Measurements from ENCODE around the gene YTHDF1. TPM values are rescaled to one million over a fixed set of nuclear protein-coding genes. Genes with fewer than 3 reads are reported as not detected.

The YTHDF1 gene
- total RNA-seq, 4 donors from 2014 or later: 17.9 to 32.1 (median 29.7) TPM

DNA sequence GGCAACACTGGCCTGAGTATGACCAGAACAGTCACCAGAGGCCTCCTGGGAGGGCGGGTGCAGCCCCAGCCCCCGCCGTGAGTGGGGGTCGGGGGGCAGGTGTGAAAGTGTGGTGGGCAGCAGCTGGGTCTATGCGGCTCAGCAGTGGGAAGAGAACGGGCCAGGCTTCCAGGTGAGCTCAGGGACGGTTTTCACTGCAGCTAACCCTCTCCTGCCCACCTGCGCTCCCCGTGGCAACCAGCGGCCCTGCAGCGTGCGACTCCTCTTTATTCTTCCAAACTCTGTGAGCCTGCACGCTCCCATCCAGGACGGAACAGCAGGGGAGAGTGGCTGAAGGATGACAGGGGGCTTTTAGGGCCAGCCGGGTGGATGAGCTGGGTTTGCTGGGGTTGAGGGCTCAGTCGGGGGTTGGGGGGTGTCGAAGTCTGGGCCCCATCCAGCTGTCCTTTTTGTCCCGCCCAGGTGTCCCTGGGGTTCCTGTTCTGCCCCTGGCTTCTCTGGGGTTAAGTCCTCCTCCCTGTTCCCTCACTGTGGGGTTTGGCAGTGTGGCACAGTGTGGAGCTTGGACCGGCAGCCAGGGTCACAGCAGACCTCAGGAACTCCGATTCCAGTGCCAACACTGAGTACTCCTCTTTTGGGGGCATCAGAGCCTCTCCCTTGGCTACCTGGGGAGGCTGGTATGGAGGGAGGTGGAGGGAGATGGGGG, 18.9 kb upstream of the YTHDF1 start:
- Histone ChIP-seq H3K27ac (replicated peaks in 1 of 4) (no peak overlapping the region), H3K4me3 (no peak overlapping the region), H3K36me3 (no peaks in the 10 kb centered on the region), H3K27me3 (peaks cover 0 to 95% (median 6%) of the 10 kb centered on the region in 4 donors), H3K9me3 (no peaks in the 10 kb centered on the region), H3K4me1 (peaks cover 0 to 10% (median 9%) of the 10 kb centered on the region in 4 donors)
- WGBS: 0% methylated on average over 1 of the region's 20 CpGs
- intact Hi-C loops (cut with DNase I): loop anchor here (5.0 kb wide), 1 partner anchor 178 kb away; no protein-coding TSS in a partner anchor
- TF ChIP-seq, protein P1, sequence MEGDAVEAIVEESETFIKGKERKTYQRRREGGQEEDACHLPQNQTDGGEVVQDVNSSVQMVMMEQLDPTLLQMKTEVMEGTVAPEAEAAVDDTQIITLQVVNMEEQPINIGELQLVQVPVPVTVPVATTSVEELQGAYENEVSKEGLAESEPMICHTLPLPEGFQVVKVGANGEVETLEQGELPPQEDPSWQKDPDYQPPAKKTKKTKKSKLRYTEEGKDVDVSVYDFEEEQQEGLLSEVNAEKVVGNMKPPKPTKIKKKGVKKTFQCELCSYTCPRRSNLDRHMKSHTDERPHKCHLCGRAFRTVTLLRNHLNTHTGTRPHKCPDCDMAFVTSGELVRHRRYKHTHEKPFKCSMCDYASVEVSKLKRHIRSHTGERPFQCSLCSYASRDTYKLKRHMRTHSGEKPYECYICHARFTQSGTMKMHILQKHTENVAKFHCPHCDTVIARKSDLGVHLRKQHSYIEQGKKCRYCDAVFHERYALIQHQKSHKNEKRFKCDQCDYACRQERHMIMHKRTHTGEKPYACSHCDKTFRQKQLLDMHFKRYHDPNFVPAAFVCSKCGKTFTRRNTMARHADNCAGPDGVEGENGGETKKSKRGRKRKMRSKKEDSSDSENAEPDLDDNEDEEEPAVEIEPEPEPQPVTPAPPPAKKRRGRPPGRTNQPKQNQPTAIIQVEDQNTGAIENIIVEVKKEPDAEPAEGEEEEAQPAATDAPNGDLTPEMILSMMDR (IDR thresholded peaks at IDR 0.05): peak in 1 of 3 experiments; percentile 24
- TF ChIP-seq EP300 (IDR thresholded peaks at IDR 0.05): no peak
- no peak for DNase-seq (ENCODE audit: extremely low spot score)

DNA sequence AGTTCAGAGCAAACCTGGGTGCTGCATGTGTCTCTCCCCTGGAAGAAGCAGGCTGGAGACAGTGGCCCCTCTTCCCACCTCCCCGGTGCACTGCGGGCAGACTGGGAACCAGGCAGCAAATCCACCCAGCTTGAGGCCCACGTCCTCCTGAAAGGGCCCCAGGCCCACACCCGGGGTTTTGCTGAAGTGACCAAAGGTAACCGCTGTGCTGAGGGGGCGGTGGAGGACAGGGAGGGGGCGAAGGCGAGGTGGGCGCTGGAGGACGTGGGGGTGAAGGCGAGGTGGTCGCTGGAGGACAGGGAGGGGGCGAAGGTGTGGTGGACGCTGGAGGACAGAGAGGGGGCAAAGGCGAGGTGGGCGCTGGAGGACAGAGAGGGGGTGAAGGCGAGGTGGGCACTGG, 18.0 kb upstream of the YTHDF1 start:
- intact Hi-C loops (cut with DNase I): loop anchor here (5.0 kb wide), 1 partner anchor 177 kb away; no protein-coding TSS in a partner anchor
- DNase-seq (ENCODE audit: extremely low spot score): no peak
- no peaks in the 10 kb centered on the region for H3K36me3 ChIP-seq
- 82% methylated on average over 17 of the region's 17 CpGs for WGBS
- H3K4me1 ChIP-seq: peaks cover 0 to 10% (median 9%) of the 10 kb centered on the region in 4 donors
- peaks cover 0 to 95% (median 6%) of the 10 kb centered on the region in 4 donors for H3K27me3 ChIP-seq
- H3K9me3 ChIP-seq: no peaks in the 10 kb centered on the region
- H3K4me3 ChIP-seq: no peak overlapping the region
- TF ChIP-seq EP300 (IDR thresholded peaks at IDR 0.05) (no peak), POLR2A (IDR thresholded peaks at IDR 0.05; ENCODE audit: low read depth) (no peak), POLR2AphosphoS5 (IDR thresholded peaks at IDR 0.05) (no peak)
- TF ChIP-seq, protein P1 (IDR thresholded peaks at IDR 0.05): no peak
- no peak overlapping the region for H3K27ac ChIP-seq (replicated peaks in 1 of 4)

DNA sequence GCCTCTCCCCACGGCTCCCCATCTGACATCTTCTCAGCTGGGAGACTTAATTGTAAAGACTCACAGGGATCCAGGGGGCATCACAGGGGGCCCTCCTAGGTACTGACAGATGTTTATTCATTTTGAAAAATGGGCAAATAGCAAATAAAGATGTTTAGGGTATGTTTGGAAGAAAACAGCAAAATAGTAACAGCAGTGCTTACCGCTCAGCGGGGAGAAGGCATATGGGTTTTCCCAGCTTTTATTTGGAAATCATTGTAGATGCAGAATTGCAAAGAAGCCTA, 17.1 kb upstream of the YTHDF1 start:
- Histone ChIP-seq H3K36me3 (no peaks in the 10 kb centered on the region), H3K4me1 (peaks cover 0 to 10% (median 9%) of the 10 kb centered on the region in 4 donors), H3K27ac (replicated peaks in 1 of 4) (no peak overlapping the region), H3K4me3 (no peak overlapping the region), H3K9me3 (no peaks in the 10 kb centered on the region), H3K27me3 (peaks cover 0 to 89% (median 6%) of the 10 kb centered on the region in 4 donors)
- WGBS: 97% methylated on average over 2 of the region's 3 CpGs
- intact Hi-C loops (cut with DNase I): loop anchor here (5.0 kb wide), 1 partner anchor 176 kb away; no protein-coding TSS in a partner anchor
- DNase-seq (ENCODE audit: extremely low spot score): no peak
- TF ChIP-seq, protein P1 (IDR thresholded peaks at IDR 0.05): no peak
- TF ChIP-seq POLR2A (IDR thresholded peaks at IDR 0.05; ENCODE audit: low read depth) (no peak), EP300 (IDR thresholded peaks at IDR 0.05) (no peak), POLR2AphosphoS5 (IDR thresholded peaks at IDR 0.05) (no peak)

DNA sequence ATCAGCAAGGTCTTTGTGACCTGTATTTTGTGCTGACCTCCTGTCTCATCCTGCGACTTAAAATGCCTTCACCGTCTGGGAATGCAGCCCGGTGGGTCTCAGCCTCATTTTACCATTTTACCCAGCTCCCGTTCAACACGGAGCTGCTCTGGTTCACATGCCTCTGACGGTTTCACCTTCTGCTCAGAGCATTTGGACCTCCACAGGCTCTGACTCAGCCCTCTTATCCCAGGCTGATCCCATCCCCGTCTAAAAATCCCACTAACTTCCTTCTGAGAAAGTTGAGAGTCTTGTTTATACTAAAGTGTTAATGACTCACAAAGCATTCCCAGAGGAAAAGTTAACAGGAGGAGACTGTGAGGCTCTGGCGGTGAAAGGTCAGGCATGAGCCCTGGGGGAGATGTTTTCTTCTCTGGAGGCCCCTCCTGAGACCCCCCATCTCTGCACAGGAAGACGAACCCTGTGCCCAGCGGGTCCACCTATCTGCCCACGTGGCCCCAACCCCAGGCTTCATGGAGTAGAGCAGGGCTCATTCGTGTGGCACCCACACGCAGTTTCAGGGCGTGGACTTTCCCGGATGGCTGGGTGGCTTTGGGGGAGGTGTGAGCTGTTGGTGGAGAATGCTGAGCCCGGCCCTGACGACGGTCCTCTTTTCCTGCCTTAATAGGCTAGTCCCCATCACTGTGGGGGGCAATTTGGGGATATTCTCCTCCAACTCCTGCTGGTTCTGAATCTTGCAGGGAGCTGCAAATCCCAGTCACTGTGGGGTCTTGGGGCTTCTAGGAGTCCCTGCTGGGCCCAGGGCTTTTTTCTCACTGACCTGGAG, 16.5 kb upstream of the YTHDF1 start:
- peaks cover 0 to 84% (median 6%) of the 10 kb centered on the region in 4 donors for H3K27me3 ChIP-seq
- 57% methylated on average over 12 of the region's 18 CpGs for WGBS
- TF ChIP-seq, protein P1 (IDR thresholded peaks at IDR 0.05): no peak
- no peak for TF ChIP-seq POLR2A (IDR thresholded peaks at IDR 0.05; ENCODE audit: low read depth)
- TF ChIP-seq EP300 (IDR thresholded peaks at IDR 0.05): no peak
- DNase-seq (ENCODE audit: extremely low spot score): no peak
- no peaks in the 10 kb centered on the region for H3K36me3 ChIP-seq
- no peak overlapping the region for H3K4me3 ChIP-seq
- H3K9me3 ChIP-seq: no peaks in the 10 kb centered on the region
- H3K4me1 ChIP-seq: peaks cover 0 to 10% (median 9%) of the 10 kb centered on the region in 4 donors
- intact Hi-C loops (cut with DNase I): loop anchor here (5.0 kb wide), 1 partner anchor 175 kb away; no protein-coding TSS in a partner anchor
- no peak overlapping the region for H3K27ac ChIP-seq (replicated peaks in 1 of 4)

All from esophagus muscularis mucosa (tissue), 4 donors.